WTC11 (cell line): Measurements from ENCODE around the gene INPP5A. TPM values are rescaled to one million over a fixed set of nuclear protein-coding genes. Genes with fewer than 3 reads are reported as not detected.

Source experiments
- ATAC-seq: fragments of 200-7000 bp; cut with Tn5 transposase; 2 replicates; pipeline ENCODE4 v1.10.0; 2021; ENCODE audit warnings: mild to moderate bottlenecking, moderate library complexity
- CTCF ChIA-PET: fragments of 300-600 bp; sonication (Branson Sonifier 250); formaldehyde crosslinking; loops from one replicate; lab custom pipeline; 2021; ENCODE audit warnings: antibody characterized with exemption; lab: Charles Lee
- POLR2A ChIA-PET: fragments of 350-600 bp; sonication (Branson Sonifier 250); formaldehyde crosslinking; loops from one replicate; lab custom pipeline; 2021; ENCODE audit warnings: antibody characterized with exemption; lab: Charles Lee
- DNase-seq: peaks from one replicate; pipeline ENCODE4 v3.0.0; 2021; ENCODE audit warnings: low spot score
- H3K27ac Mint-ChIP-seq: 2 replicates; pipeline ENCODE4 v1.8.0; 2021; ENCODE audit warnings: mixed read lengths
- H3K27me3 Mint-ChIP-seq: 2 replicates; pipeline ENCODE4 v1.8.0; 2021; ENCODE audit warnings: low read depth, mild to moderate bottlenecking, moderate library complexity, mixed read lengths
- H3K36me3 Mint-ChIP-seq: 2 replicates; pipeline ENCODE4 v1.8.0; 2021; ENCODE audit warnings: mixed read lengths
- H3K4me1 Mint-ChIP-seq: 2 replicates; pipeline ENCODE4 v1.8.0; 2022; ENCODE audit warnings: mixed read lengths
- H3K4me3 Mint-ChIP-seq: 2 replicates; pipeline ENCODE4 v1.8.0; 2021; ENCODE audit warnings: mild to moderate bottlenecking, moderate library complexity, mixed read lengths
- H3K9me3 Mint-ChIP-seq: 2 replicates; pipeline ENCODE4 v1.8.0; 2021; ENCODE audit warnings: mixed read lengths
- CTCF ChIP-seq: fragments of 200-600 bp; IDR thresholded peaks from 2 replicates; pipeline ENCODE4 v1.8.0; 2022; ENCODE audit warnings: antibody characterized with exemption
- EMX1 ChIP-seq: fragments of 250-450 bp; sonication (Bioruptor Pico); IDR thresholded peaks from 2 replicates; pipeline ENCODE4 v1.8.0; 2021; ENCODE audit warnings: mild to moderate bottlenecking
- FOXJ3 ChIP-seq: sonication (generic); formaldehyde crosslinking; IDR thresholded peaks from 2 replicates; pipeline ENCODE4 v1.9.0; 2021; ENCODE audit warnings: missing genetic modification reagents, mild to moderate bottlenecking, borderline replicate concordance
- MLX ChIP-seq: sonication (generic); formaldehyde crosslinking; IDR thresholded peaks from 2 replicates; pipeline ENCODE4 v1.8.1; 2023; ENCODE audit warnings: mild to moderate bottlenecking, missing genetic modification reagents, moderate library complexity
- MXD4 ChIP-seq: fragments of 250-450 bp; sonication (Bioruptor Pico); IDR thresholded peaks from 2 replicates; pipeline ENCODE4 v1.8.0; 2021; ENCODE audit warnings: mild to moderate bottlenecking, moderate library complexity, borderline replicate concordance
- NFE2L1 ChIP-seq: sonication (generic); formaldehyde crosslinking; IDR thresholded peaks from 2 replicates; pipeline ENCODE4 v1.8.1; 2023; ENCODE audit warnings: missing genetic modification reagents
- OVOL2 ChIP-seq: fragments of 250-450 bp; sonication (Bioruptor Pico); IDR thresholded peaks from 2 replicates; pipeline ENCODE4 v1.9.0; 2021; ENCODE audit warnings: mild to moderate bottlenecking, borderline replicate concordance
- PREB ChIP-seq: sonication (generic); formaldehyde crosslinking; IDR thresholded peaks from 2 replicates; pipeline ENCODE4 v1.8.1; 2022; ENCODE audit warnings: mild to moderate bottlenecking, missing genetic modification reagents, moderate library complexity, borderline replicate concordance
- STAT6 ChIP-seq: sonication (generic); formaldehyde crosslinking; conservative IDR thresholded peaks from 2 replicates; pipeline ENCODE4 v1.8.1; 2023; ENCODE audit warnings: mild to moderate bottlenecking, low read depth, missing genetic modification reagents, moderate library complexity
- ZBTB21 ChIP-seq: sonication (generic); formaldehyde crosslinking; IDR thresholded peaks from 2 replicates; pipeline ENCODE4 v1.8.1; 2023; ENCODE audit warnings: mild to moderate bottlenecking, missing genetic modification reagents, borderline replicate concordance
- ZNF219 ChIP-seq: sonication (generic); formaldehyde crosslinking; IDR thresholded peaks from 2 replicates; pipeline ENCODE4 v1.8.0; 2023; ENCODE audit warnings: missing genetic modification reagents, mild to moderate bottlenecking, borderline replicate concordance
- ZNF512 ChIP-seq: sonication (generic); formaldehyde crosslinking; IDR thresholded peaks from 2 replicates; pipeline ENCODE4 v1.8.1; 2022; ENCODE audit warnings: missing genetic modification reagents, borderline replicate concordance
- total RNA-seq: library from RNA; stranded (reverse); gene quantifications from 3 replicates; pipeline ENCODE4 v1.2.3, GENCODE V29; 2021

INPP5A gene
- total RNA-seq, 1 experiment from 2014 or later, result 22.1 TPM

GRCh38 chr10:132808383-132809231, 271.0 kb downstream of the INPP5A start:
- Mint-ChIP-seq H3K27me3 (no peaks in the 10 kb centered on the region), H3K27ac (no peak overlapping the region), H3K4me3 (no peak overlapping the region), H3K4me1 (no peaks in the 10 kb centered on the region), H3K36me3 (no peaks in the 10 kb centered on the region), H3K9me3 (no peaks in the 10 kb centered on the region)
- no peak; the same call in 1 of the 2 replicates for ATAC-seq
- no peak for DNase-seq
- TF ChIP-seq NFE2L1 (CRISPR knock-in tag) (no peak), EMX1 (CRISPR knock-in tag) (no peak), OVOL2 (CRISPR knock-in tag) (no peak), FOXJ3 (CRISPR knock-in tag) (no peak), STAT6 (no peak), ZNF219 (CRISPR knock-in tag) (no peak), CTCF (no peak), ZNF512 (CRISPR knock-in tag) (no peak)
- ChIA-PET CTCF (interaction anchor here (0.6 to 1.4 kb wide), 7 partner anchors 15 to 389 kb away, joined by 3 to 8 read pairs (median 3); no protein-coding TSS in a partner anchor), POLR2A (no interaction called here)

GRCh38 chr10:132809232-132810140, 271.9 kb downstream of the INPP5A start:
- POLR2A ChIA-PET, result no interaction called here
- Mint-ChIP-seq H3K4me3 (no peak overlapping the region), H3K27me3 (no peaks in the 10 kb centered on the region), H3K4me1 (no peaks in the 10 kb centered on the region), H3K27ac (no peak overlapping the region; the same call in 1 of the 2 replicates), H3K9me3 (no peaks in the 10 kb centered on the region), H3K36me3 (no peaks in the 10 kb centered on the region)
- ATAC-seq (no peak), DNase-seq (no peak)
- CTCF ChIA-PET, result interaction anchor here (0.6 to 1.3 kb wide), 4 partner anchors 24 to 155 kb away, joined by 3 to 8 read pairs (median 4); no protein-coding TSS in a partner anchor
- no peak for TF ChIP-seq MLX (CRISPR knock-in tag)
- TF ChIP-seq ZBTB21 (CRISPR knock-in tag), result no peak
- no peak for TF ChIP-seq PREB (CRISPR knock-in tag)
- no peak for TF ChIP-seq MXD4 (CRISPR knock-in tag)
